Umbilical cord (tissue), 2 donors: ENCODE measurements around the gene SLC12A5. TPM values are rescaled to one million over a fixed set of nuclear protein-coding genes. Genes with fewer than 3 reads are reported as not detected.

Experiments used
- DNase-seq: peaks from one replicate; pipeline ENCODE4 v3.0.0-alpha.2; 2015; ENCODE audit warnings: low spot score
- total RNA-seq: library from RNA; depleted of rRNA; stranded (reverse); fragments of >200 nt; gene quantifications from one replicate; pipeline ENCODE4 v1.2.3, GENCODE V29; 2014; ENCODE audit warnings: low replicate concordance; ENCODE audit not compliant: insufficient read depth

SLC12A5 gene
- total RNA-seq, 1 donor from 2014 or later, result 9.1 TPM

DNA sequence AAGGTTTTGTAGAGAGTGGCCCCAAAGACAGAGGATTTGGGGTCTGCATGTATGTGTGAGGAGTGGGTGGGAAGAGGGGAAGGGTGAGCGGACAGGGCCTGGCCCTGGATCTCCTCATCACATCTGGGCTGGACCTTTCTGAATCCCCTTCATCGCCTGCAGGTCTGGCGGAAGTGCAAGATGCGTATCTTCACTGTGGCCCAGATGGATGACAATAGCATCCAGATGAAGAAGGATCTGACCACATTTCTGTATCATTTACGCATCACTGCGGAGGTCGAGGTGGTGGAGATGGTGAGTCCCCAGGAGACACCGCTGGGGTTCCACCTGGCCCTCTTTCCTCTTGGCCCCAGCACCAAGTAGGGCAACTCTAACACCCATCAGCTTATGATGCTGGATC lies 24.4 kb downstream of the SLC12A5 start:
- DNase-seq, result no peak

DNA sequence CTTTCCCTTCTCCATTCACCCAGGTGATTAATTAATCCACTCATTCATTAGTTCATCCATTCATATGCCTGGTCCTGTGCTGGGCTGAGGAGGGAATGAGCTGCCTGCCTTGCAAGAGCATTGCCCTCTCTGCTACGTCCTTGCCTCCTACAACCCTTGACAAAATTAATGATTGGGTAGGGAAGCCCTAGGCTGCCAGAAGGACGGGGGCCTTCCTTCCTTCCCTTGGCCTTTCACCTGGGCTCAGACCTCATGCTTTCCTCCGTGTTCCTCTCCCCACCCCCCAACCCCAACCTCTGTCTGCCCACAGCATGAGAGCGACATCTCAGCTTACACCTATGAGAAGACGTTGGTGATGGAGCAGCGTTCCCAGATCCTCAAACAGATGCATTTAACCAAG lies 25.6 kb downstream of the SLC12A5 start:
- DNase-seq, result no peak

DNA sequence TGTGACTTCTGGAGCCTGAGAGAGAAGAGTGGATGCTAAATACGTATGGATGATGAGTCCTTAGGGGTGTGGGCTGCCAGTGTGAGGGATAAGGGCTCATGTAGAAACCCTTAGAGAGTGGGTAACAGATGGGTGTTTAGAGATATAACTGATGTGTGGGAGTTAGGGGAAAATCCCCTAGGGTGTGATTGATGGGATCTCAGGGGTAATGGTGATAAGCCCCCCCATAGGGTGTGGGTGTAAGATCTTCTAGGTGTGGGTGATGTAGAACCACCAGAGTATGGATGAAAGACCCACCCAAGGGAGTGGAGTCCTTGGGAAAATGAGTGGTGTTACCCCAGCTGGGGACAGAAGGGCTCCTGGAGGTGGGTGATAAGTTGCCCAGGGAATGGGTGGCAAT lies 26.3 kb downstream of the SLC12A5 start:
- no peak for DNase-seq

DNA sequence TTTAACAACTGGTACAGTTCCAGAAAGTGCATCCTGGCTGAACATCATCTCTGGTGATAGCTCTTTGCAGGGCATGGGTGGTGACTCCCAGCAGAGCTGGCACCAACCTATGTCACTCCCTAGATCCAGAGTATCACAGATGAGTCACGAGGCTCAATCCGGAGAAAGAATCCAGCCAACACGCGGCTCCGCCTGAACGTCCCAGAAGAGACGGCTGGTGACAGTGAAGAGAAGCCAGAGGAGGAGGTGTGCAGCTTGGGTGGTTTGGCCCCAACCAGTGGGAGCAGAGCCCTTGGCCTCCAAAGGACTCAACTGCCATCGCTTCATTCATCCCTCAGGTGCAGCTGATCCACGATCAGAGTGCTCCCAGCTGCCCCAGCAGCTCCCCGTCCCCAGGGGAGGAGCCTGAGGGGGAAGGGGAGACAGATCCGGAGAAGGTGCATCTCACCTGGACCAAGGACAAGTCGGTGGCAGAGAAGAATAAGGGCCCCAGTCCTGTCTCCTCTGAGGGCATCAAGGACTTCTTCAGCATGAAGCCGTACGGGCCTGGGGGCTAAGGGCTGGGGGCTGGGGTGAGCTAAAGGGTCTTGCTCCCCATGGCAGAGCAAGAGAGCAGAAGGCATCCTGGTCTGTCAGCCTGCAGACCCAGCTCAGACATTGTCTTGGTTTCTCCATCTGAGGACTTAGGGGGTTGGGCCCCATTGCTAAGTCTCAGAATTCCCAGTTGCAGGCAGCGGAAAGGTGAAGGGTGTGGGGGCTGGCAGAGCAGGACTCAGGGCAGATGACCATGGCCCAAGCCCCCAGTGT lies 27.2 kb downstream of the SLC12A5 start:
- DNase-seq, result no peak

DNA sequence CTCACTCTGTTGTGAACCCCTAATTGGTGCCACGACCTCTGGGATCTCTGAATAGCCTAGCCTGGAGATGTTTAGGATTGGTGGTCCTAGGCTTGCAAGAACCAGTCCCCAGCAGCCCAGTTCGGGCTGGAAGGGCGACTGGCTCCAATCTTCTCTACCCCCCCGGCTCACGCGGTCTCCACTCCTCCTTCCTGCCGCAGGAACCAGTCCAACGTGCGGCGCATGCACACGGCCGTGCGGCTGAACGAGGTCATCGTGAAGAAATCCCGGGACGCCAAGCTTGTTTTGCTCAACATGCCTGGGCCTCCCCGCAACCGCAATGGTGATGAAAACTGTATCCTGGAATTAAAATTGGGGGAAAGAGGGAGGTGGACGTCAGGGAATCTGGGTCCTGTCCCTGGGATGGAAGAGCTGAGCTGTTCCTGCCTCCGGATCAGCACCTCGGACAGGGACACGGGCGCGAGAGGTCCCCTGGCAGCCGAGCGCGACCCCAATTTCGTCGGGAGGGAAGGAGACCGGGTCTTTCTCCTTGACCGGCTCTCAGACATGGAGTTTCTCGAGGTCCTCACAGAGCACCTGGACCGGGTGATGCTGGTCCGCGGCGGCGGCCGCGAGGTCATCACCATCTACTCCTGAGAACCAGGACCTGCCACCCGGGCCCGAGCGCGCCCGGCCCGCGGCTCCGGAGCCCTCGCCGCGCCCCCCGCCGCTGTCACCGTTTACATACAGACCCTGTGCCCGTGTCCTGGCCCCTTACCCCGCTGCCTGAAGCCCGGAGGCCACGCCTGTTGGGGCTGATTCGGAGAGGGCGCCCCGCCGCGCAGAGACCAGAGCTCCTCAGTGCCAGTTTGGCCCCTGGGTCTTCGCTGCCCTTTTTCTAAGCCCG lies 28.2 kb downstream of the SLC12A5 start:
- peak; percentile 54 for DNase-seq

DNA sequence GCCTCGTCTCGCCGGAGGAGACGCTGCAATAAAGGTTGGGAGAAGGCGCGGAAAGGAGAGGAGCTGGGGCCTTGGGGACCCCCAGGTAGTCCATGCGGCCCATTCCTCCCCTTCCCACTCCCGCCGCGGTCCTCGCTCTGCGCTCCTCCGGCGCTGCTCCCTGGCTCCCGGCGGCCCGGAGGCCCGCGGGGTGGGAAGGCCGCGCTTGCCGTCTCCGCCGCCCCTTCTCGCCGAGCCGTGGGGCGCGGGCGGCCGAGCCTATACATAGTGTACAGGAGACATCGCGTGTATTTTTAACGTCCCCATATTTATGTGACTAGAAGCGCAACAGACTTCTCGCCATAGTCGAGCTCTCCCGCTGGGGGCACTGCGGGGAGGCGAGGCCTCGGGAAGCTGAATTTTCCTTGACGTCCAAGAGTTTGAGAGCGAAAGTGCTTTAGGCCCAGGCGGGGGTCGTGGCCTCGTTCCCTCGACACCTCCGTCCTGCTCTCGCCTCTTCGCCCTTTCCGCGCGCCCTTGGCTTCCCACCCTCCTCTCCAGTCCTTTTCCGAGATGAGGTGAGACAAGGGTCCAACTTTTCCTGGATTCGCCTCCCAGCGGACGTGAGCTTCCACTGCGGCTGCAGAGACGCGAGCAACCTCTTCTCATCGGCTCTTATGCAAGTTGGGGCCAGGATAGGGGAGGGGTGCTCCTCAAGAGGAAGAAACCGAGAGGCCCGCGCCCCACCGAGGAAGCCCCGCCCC lies 29.0 kb downstream of the SLC12A5 start:
- peak; percentile 55 for DNase-seq

DNA sequence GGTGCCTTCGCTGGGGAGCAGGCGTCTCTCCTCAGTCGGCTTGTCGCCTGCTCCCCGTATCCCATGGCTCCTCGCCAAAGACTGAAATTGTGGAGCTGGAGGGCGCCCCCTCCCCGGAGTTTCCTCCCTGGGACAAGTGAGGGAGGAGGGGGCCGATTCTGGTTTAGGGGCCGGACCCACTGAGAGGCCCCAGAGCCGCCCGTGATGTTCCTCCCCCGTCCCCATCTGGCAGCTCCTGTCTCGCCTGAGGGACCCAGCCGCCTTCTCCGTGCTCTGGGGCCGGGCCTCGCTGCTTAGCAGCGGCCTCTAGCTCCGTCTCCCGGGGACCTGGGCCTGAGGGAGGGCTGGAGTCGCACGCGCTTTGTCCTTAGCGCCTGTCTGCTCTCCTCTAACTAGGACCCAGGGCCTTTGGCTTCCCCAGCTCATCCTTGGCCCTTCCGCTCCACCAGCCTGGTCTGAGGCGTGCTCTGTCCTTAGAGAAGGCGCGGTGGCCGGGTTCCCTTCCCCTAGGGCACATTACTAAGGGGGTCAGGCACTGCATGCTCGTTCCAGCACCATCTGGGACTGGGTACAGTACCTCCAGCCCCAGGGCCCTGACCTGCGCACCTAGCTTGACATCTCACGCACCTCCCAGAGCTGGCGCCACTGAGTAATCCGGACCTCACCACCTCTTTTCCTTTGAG lies 29.7 kb downstream of the SLC12A5 start:
- DNase-seq, result peak; percentile 19

DNA sequence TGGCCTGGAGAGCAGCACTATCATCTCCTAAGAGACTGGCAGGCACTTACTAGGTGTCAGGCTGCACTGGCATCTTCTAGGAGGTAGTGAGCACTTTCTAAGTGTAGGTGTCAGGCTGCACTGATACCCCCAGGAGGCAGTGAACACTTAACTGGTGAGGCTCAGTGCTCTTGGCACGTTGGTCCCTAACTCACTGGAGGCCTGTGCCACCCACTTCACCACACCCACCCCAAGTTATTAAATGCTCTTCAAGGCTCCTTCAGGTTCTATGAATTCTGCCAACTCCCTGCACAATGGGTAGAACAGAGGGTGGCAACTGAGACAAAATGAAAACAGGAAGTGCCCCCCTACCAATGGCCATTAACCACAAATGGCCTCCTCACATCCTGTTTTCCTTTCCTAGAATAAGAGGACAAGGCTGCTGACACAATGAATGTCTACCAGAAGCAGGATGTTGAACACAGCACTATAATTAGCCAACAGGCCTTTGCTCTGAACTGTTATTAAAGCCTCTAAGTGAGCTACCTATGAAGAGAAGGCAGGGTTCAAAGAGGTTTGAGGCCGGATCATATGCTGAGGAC lies 31.4 kb downstream of the SLC12A5 start:
- peak; percentile 51 for DNase-seq

DNA sequence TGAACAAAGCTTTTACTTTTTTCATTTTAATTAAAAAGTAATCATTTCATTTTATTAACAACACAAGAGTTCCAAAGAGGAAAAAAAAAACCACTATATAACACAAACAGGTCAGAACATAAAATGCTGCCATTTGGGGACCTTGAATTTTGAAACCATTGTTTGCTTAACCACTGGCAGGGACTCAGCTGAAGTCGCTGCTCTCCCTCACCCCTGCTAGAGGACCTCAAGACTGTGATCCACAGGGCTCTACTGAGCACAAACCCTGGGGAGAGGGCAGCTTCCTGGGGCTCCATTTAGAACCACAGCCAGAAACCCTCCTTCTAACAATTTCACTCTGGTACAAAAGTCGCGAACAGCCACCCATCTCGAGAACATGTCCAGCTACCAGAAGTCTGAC lies 32.0 kb downstream of the SLC12A5 start:
- no peak for DNase-seq

DNA sequence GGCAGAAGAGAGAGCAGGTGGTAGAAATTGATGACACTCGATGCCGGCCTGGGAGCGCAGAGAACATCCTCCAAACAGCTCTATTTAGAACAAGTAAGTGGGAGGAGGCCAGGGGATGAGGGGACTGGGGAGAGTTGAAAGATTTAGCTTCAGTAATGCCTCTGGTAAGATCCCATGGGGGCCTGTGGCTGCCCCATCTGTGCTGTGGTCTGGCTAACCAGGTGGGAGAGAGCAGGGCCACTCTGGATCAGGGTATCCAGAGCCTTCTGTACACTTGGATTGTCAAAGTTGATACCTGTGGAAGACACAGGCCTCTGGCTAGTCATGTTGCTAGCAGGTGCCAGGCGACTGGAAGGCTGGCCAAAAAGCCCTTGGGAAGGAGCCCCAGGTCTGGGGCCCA lies 33.1 kb downstream of the SLC12A5 start:
- DNase-seq, result no peak

DNA sequence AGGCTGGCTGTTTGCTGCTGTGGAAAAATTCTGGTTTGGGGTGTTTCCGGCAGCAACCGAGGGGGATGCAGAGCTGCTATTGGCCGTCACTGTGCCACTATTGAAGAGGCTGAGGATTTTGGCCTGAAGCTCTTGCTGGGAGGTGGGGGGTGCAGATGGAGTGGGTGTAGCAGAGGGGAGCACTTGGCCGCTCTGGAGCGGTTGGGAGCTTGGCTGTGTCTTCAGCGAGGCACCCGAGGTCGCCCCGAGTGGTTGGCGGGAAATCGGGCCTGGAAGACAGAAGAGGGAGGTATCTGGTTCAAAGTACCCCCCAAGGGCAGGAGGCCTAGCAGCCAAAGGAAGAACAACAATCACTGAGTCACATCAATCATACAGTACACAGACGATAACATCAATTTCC lies 33.6 kb downstream of the SLC12A5 start:
- DNase-seq, result no peak

DNA sequence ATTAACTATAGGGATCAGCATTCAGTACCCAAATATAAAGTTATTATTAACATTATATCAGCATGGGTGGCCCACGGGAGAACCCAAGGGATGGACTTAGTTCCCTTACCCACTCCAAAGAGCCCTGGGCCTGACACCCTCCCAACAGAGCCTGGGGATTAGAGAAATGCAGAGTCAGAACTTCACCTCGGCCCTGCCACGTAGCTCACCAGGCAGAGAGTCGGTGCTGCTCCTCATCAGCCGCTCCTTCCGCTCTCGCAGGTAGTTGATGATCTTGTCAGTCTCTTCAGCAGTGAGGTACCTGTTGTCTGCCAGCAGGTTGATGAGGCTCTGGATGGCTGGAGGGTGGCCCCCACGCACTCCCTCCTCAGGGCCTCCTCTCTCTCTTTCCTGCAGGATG lies 34.1 kb downstream of the SLC12A5 start:
- no peak for DNase-seq

DNA sequence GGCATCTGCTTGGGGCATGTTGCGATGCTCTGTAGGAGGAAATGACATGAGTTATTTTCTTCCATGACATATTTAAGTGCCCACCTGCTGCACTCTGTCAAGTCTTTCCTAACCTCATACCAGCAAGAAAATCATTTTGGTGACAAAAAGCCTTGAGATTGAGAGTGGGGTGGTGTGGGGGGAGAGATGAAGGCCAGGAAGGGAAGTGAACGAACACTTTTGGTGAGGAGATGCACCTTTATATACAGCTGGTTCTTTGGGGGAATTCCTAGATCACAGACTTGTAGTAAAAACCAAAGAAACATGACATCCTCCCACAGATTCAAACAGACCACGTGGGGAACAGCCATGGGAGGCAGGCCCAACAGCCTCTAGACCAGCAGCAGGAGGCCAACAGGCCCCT lies 34.6 kb downstream of the SLC12A5 start:
- DNase-seq, result no peak

DNA sequence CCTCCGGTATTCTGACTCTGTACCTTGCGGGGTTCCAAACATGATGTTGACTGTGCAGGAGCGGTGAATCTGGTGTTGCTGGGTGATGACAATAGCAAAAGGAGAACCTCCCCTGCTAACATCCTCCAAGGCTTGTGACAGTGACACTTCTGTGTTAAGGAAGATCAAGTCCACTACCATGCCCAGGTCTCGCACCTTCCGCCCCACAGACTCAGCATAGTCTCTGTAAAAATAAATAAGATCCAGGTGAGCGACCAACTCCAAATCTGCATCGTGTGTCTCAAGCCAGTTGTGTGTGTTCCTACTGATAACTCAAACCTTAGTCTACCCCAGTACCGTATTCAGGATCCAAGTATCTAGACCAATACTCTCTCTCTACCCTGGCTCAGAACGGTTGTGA lies 36.0 kb downstream of the SLC12A5 start:
- no peak for DNase-seq

DNA sequence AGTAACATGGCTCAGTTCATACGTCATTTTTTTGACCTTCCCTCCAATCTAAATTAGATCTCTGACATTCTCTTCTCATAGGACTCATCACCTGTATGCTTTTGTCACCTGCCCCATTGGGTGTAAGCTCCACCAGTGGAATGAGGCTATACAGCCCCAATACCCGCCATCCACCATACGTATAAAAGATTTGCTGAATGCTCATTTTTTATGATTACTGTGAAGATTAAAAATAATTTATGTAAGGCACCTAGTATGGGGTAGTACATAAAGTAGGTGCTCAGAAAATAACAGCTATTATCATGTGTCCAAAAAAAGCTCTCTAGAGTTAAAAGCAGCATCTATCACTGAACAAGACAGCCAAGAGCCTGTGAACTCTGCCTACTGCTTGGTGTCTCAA lies 36.7 kb downstream of the SLC12A5 start:
- DNase-seq, result no peak

DNA sequence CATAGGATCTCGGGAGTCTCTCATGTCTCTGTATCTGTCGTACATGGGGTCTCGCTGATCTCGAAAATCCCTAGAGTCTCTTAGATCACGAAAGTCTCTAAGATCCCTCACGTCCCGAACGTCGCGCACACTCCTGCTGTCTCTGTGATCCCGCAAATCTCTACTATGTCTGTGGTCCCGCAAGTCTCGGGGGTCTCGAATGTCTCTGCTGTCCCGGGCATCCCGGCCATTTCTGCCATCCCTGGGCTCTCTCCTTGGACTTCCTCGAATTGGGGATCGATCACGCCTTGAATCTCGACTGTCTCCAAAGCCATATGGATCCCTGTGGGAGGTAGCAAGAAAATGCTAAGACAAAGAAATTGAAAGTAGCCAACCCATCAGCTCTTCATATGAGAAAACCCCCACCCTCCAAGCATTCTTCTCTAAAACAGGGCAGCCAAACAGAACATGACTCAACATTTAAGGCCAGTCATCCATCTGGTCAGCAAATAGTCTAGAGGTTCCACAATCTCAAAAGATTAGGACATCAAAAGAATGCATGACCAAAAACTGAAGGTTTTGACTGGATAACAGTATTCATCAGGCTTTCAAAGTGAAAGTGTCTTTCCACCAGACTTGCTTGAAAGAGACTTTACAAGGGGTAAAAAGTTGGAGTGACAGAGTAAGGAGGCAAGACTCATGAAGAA lies 41.3 kb downstream of the SLC12A5 start:
- DNase-seq, result no peak

DNA sequence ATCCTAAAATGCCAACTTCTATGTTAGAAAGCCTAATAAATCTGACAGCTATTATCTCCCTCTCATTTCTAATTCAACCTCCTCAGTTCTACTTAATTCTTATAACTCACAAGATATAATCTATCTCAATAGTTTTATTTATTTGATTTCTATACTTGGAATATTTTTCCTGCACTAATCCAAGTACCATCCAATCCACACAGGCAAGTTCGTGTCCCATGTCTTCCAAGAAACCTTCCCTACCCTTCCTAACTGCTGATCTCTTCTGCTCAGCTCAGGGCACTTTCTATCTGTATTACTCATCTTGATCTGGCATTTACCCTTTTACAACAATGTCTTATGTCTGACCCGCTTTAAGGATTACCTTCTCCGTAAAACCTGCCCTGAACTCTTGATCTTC lies 42.6 kb downstream of the SLC12A5 start:
- no peak for DNase-seq

DNA sequence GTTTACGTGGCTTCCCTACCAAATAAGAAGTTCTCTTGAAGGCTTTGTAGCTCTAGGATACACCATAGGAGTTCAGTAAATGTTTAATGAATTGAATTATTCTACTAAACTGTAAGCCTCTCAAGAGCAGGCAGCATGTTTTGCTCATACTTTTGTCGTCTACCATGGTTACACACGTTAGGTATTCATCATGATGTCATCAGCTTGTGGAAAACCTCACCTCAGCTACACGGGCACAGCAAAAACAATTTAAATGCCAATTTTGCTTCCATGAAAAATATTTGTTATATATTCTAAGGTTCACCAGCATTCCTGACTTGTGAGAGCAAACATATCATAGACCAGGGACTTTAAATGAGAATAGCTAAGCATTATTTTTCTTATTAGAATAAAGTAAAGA lies 44.0 kb downstream of the SLC12A5 start:
- DNase-seq, result no peak

DNA sequence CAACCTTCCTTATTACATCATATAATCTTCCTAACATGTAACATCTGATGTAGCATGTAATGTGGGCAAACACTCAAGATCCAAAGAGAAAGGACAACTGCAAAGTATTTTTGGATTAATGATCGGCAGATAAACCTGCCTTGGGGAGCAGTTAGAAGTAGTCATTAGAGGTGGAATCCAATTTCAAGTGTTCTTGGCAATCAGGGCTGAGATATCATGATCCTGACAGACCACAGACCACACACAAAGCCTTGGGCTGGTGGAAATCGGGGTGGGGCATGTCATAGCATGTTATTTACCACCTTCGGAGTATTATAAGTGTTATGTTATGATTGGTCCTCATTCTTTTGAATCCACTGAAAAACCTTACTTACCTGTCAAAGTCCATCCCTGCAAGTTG lies 44.4 kb downstream of the SLC12A5 start:
- no peak for DNase-seq

DNA sequence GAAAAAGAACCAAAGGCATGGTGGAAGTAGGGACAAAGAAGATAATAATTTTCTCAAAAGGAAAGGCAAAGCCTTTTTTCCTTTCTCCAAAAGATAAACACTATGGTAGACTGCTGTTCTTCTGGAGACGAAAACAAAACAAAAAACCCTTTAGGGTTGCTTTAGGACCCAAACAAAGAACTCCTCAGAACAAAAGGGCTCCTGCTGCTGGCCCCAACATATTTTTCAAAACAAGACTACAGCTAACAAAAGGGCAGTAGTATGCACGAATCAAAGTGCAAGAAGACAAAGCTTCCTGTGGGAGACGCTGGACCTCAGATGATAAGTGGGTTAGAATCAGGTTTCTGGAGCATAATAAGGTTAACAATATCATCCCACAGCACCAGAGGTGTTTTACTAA lies 45.0 kb downstream of the SLC12A5 start:
- no peak for DNase-seq

DNA sequence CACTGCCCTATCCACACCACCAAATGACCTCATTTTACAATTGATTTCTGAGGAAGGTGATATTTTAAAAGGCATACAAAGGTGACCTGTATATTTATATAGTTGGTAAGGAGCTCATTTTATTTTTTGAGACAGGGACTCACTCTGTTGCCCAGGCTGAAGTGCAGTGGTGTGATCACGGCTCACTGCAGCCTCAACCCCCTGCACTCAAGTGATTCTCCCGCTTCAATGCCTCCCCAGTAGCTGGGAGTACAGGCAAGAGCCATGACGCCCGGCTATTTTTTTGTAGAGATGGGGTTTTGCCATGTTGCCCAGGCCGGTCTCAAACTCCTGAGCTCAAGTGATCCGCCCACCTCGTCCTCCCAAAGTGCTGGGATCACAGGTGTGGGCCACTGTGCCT lies 47.8 kb downstream of the SLC12A5 start:
- no peak for DNase-seq
